Endothelial cell of umbilical vein (primary cell): Measurements from ENCODE around the gene RRP1B. TPM values are rescaled to one million over a fixed set of nuclear protein-coding genes. Genes with fewer than 3 reads are reported as not detected.

Experiments
- BruUV-seq: library from RNA; stranded (reverse); fragments of 400-500 nt; replicated peaks from 2 replicates; lab custom pipeline; 2021; lab: Mats Ljungman, UMichigan
- CTCF ChIA-PET: fragments of 300-600, 350-600 bp; sonication (Branson Sonifier 250); formaldehyde crosslinking; loops from one replicate; lab custom pipeline; 2021; ENCODE audit warnings: antibody characterized with exemption, inconsistent platforms; lab: Charles Lee
- POLR2A ChIA-PET: fragments of 300-600, 350-600 bp; sonication (Branson Sonifier 250); formaldehyde crosslinking; loops from one replicate; lab custom pipeline; 2021; ENCODE audit warnings: antibody characterized with exemption, inconsistent platforms; lab: Charles Lee
- DNase-seq: peaks from one replicate; pipeline ENCODE4 v3.0.0-alpha.2; 2011; ENCODE audit warnings: low read depth, low spot score
- FAIRE-seq: peaks from 2 replicates; lab custom pipeline; 2011; peaks lifted over from hg19 to GRCh38; lab: Jason Lieb, UNC
- H2AFZ ChIP-seq: 2 replicates; pipeline ENCODE4 v1.6.0; 2012; ENCODE audit warnings: low read depth, low read length, control low read depth, inconsistent platforms
- H3K27ac ChIP-seq: 2 replicates; pipeline ENCODE4 v1.5.1; 2011; ENCODE audit warnings: low read depth, mild to moderate bottlenecking, control low read depth, low read length, moderate library complexity; ENCODE audit not compliant: insufficient read depth
- H3K27me3 ChIP-seq, 2 experiments: 2 replicates each; pipeline versions ENCODE4 v1.6.0 to v1.6.1; 2011; ENCODE audit warnings: low read length in 2 of 2, mixed read lengths in 1 of 2; ENCODE audit not compliant: control insufficient read depth in 2 of 2, insufficient read depth in 2 of 2
- H3K36me3 ChIP-seq, 2 experiments: 2 replicates in 1 of 2; 3 replicates in 1 of 2; pipeline ENCODE4 v1.5.1; 2011; ENCODE audit warnings: low read length in 2 of 2, mild to moderate bottlenecking in 1 of 2, moderate library complexity in 1 of 2; ENCODE audit not compliant: control insufficient read depth in 2 of 2, insufficient read depth in 2 of 2; ENCODE audit errors: extremely low read depth in 1 of 2
- H3K4me1 ChIP-seq: 3 replicates; pipeline ENCODE4 v1.5.1; 2011; ENCODE audit warnings: mild to moderate bottlenecking, low read length; ENCODE audit not compliant: control insufficient read depth, insufficient read depth; ENCODE audit errors: extremely low read depth
- H3K4me2 ChIP-seq: 2 replicates; pipeline ENCODE4 v1.6.1; 2011; ENCODE audit warnings: low read length, control low read depth, mixed read lengths; ENCODE audit not compliant: insufficient read depth
- H3K4me3 ChIP-seq, 3 experiments: fragments of 200-600 bp in 1 of 3; sonication (generic), shearing (Covaris generic) in 1 of 3; replicated peaks in 1 of 3; 2 replicates each; pipeline ENCODE4 v1.5.1; 2011 to 2016; ENCODE audit warnings: control low read depth in 3 of 3, low read length in 3 of 3, mild to moderate bottlenecking in 2 of 3, inconsistent platforms in 1 of 3, low read depth in 1 of 3, moderate library complexity in 1 of 3; ENCODE audit not compliant: insufficient read depth in 1 of 3
- H3K79me2 ChIP-seq: 2 replicates; pipeline ENCODE4 v1.6.0; 2012; ENCODE audit warnings: low read length, inconsistent platforms; ENCODE audit not compliant: control insufficient read depth, insufficient read depth
- H3K9ac ChIP-seq: replicated peaks from 2 replicates; pipeline ENCODE3; 2011; ENCODE audit warnings: low read length, control low read depth; ENCODE audit not compliant: insufficient read depth; ENCODE audit errors: extremely low read depth
- H3K9me1 ChIP-seq: replicated peaks from 3 replicates; pipeline ENCODE4 v1.6.0; 2011; ENCODE audit warnings: mild to moderate bottlenecking, low read length; ENCODE audit not compliant: control insufficient read depth, insufficient read depth; ENCODE audit errors: extremely low read depth
- H3K9me3 ChIP-seq: replicated peaks from 2 replicates; pipeline ENCODE4 v1.5.1; 2012; ENCODE audit warnings: low read length, inconsistent platforms; ENCODE audit not compliant: control insufficient read depth, insufficient read depth
- H4K20me1 ChIP-seq: replicated peaks from 2 replicates; pipeline ENCODE3; 2011; ENCODE audit warnings: mild to moderate bottlenecking, low read length; ENCODE audit not compliant: control insufficient read depth, insufficient read depth; ENCODE audit errors: extremely low read depth
- CTCF ChIP-seq, 2 donors: IDR thresholded peaks; 1 replicate in 1 of 2; 2 replicates in 1 of 2; pipeline ENCODE4 v1.5.1; 2011; ENCODE audit warnings: low read length in 2 of 2, mild to moderate bottlenecking in 2 of 2, moderate library complexity in 2 of 2, control low read depth in 1 of 2, inconsistent platforms in 1 of 2, low read depth in 1 of 2; ENCODE audit not compliant: insufficient read depth in 1 of 2; ENCODE audit errors: extremely low read depth in 1 of 2
- EZH2 ChIP-seq: IDR thresholded peaks from 2 replicates; pipeline ENCODE4 v1.6.1; 2012; ENCODE audit warnings: borderline replicate concordance, low read depth, mild to moderate bottlenecking, moderate library complexity, low read length, inconsistent platforms; ENCODE audit not compliant: severe bottlenecking
- FOS ChIP-seq: IDR thresholded peaks from 2 replicates; pipeline ENCODE4 v1.6.1; 2011; ENCODE audit warnings: mild to moderate bottlenecking, low read length, moderate library complexity, borderline replicate concordance; ENCODE audit not compliant: insufficient read depth
- GATA2 ChIP-seq: IDR thresholded peaks from 2 replicates; pipeline ENCODE4 v1.7.0; 2011; ENCODE audit warnings: low read depth, mild to moderate bottlenecking, moderate library complexity, mixed read lengths, low read length; ENCODE audit not compliant: insufficient read length, insufficient read depth
- JUN ChIP-seq: IDR thresholded peaks from 2 replicates; pipeline ENCODE4 v1.6.1; 2011; ENCODE audit warnings: borderline replicate concordance, low read depth; ENCODE audit not compliant: insufficient read length, insufficient read depth
- MAX ChIP-seq: IDR thresholded peaks from 2 replicates; pipeline ENCODE4 v1.6.1; 2011; ENCODE audit not compliant: insufficient read depth, insufficient read length
- MYC ChIP-seq: IDR thresholded peaks from one replicate; pipeline ENCODE4 v1.6.1; 2011; ENCODE audit warnings: mild to moderate bottlenecking, low read depth, low read length
- POLR2A ChIP-seq: IDR thresholded peaks from 2 replicates; pipeline ENCODE4 v1.6.1; 2012; ENCODE audit warnings: low read depth, mild to moderate bottlenecking, control low read depth, low read length
- POLR2AphosphoS5 ChIP-seq: IDR thresholded peaks from 2 replicates; pipeline ENCODE4 v1.6.1; 2012; ENCODE audit warnings: low read depth, mild to moderate bottlenecking, control low read depth, low read length, moderate library complexity; ENCODE audit not compliant: insufficient read depth
- dilution Hi-C: fragments of 300-500 bp; cut with MboI; formaldehyde crosslinking; loops from one replicate; pipeline ENCODE4 v1.15.0; 2019; ENCODE audit warnings: low sequenced_read_pairs; ENCODE audit not compliant: extremely low pct_ligation_motif_present
- intact Hi-C: fragments of 100-400 bp; cut with micrococcal nuclease; formaldehyde crosslinking; loops from one replicate; pipeline ENCODE4 v1.10.0; 2022
- polyA plus RNA-seq, 4 experiments: library from polyadenylated mRNA; depleted of rRNA in 3 of 4; stranded (reverse) in 3 of 4; unstranded in 1 of 4; fragments of >200 nt; gene quantifications; 2 replicates each; pipeline versions ENCODE4 v1.2.1 to v1.2.3, GENCODE V29; 2011 to 2012; ENCODE audit warnings: missing spikeins in 1 of 4
- total RNA-seq: library from RNA; stranded (reverse); gene quantifications from 2 replicates; pipeline ENCODE4 v1.2.3, GENCODE V29; 2021

The RRP1B gene
- total and polyA plus RNA-seq, 2 donors (not counting 3 experiments of a cell fraction or from before 2014, with no cell fraction given): 13.0 to 39.9 TPM

- H3K9me3 ChIP-seq: no peaks in the 10 kb centered on the region
- no peak overlapping the region for H2AFZ ChIP-seq
- no peaks in the 10 kb centered on the region for H3K36me3 ChIP-seq
- intact Hi-C loops: no loop called here
- no peak for DNase-seq
- H3K4me1 ChIP-seq: no peaks in the 10 kb centered on the region
- BruUV-seq: no TSS peak
- H4K20me1 ChIP-seq: no peaks in the 10 kb centered on the region
- dilution Hi-C loops: no loop called here
- no peaks in the 10 kb centered on the region for H3K79me2 ChIP-seq
- no peaks in the 10 kb centered on the region for H3K27me3 ChIP-seq
- H3K27ac ChIP-seq: no peak overlapping the region
- no peaks in the 10 kb centered on the region for H3K9me1 ChIP-seq
- TF ChIP-seq EZH2: no peak
- TF ChIP-seq CTCF (IDR thresholded peaks at IDR 0.05; ENCODE audit: extremely low read depth in 1 of 2, insufficient read depth in 1 of 2, low read depth in 1 of 2, low read length in 2 of 2): no peak
- TF ChIP-seq MYC: no peak
- no peak for TF ChIP-seq POLR2A
- no peak for TF ChIP-seq GATA2
- TF ChIP-seq MAX: no peak
- no peak for TF ChIP-seq POLR2AphosphoS5
- TF ChIP-seq FOS: no peak
- no peak for TF ChIP-seq JUN
- POLR2A ChIA-PET: no interaction called here
- H3K4me2 ChIP-seq: no peak overlapping the region
- CTCF ChIA-PET: interaction anchor here (0.7 to 1.6 kb wide), 3 partner anchors 8 to 9 kb away, joined by 3 to 5 read pairs (median 4); no protein-coding TSS in a partner anchor
- H3K9ac ChIP-seq: no peak overlapping the region
- no peak overlapping the region for H3K4me3 ChIP-seq
- no peak for FAIRE-seq
These were observed 78.0 kb downstream of the RRP1B start for GRCh38 chr21:43737158-43737950.
